GM20000 (cell line): ENCODE results near the gene AMBP.

Experiments
- DNase-seq: peaks from one replicate; pipeline ENCODE4 v3.0.0; 2012; ENCODE audit warnings: low spot score
- CTCF ChIP-seq: IDR thresholded peaks from 2 replicates; pipeline ENCODE4 v1.5.1; 2012; ENCODE audit warnings: mild to moderate bottlenecking, control low read depth; ENCODE audit errors: extremely low read depth, missing control alignments

The AMBP gene

DNA sequence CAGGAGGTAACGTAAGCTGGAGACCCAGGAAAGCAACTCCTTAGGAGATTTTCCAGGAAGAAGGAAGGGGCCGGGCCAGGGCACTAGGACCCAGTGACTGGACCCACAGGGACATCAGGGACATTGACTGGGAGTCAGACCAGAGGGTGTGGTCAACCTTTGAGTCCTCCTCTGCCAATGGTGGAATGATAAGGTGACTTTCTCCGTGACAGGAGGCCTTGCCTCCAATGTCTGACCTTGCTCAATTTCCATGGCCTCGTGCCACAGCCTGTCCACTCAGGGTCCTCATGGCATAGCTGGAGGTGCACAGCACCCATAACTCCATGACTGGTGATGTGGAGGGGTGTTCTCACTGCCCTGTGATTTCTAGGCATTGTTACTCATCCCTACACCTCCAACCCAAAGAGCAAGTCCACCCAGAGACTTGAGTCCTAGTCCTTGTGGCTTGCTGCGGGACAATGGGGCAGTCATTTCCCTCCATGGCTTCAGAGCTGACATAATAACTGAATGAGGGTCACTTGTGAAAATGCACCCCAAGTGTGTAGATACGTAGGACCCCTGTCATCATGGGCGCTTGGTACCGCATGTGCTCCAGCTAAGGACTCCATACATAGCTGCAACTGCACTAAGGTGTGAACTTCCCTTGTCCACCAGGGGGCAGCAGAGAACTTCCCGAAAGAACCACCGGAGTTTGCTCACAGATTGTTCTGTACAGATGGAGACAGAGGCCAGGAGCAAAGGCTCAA is 4.1 kb upstream of the AMBP start:
- DNase-seq = peak; percentile 89
- peak; percentile 95 for TF ChIP-seq CTCF

- DNase-seq = no peak
- TF ChIP-seq CTCF = no peak
Observed at GRCh38 chr9:114081441-114082016, 3.4 kb upstream of the AMBP start.

GRCh38 chr9:114080773-114081440 is 2.8 kb upstream of the AMBP start:
- DNase-seq = no peak
- no peak for TF ChIP-seq CTCF

DNA sequence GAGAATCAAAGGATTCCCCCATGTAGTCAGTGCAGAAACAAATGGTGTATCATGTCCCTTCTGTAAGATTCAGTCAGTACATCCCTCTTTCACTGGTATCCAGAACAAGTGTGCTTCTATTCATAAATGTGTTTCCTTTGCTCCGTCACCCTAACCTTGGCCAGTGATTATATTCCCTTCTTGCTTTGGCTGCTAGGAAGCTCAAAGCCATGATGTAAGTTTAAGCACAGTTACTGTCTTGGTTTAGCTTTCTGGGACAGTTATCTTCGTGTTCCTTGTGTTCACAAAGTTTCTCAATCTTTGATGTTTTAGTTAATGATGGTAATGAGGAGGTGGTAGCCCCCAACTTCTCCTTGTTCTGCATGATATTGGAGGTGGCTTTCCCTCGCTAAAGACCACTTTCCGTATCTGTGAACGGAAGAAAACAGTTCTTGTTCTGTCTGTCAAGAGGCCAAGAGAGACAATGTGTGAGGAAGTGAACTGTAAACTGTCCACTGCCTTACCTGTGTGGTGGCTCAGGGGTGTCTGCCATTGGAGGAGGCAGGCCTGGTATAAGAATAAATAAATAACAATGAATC is 2.2 kb upstream of the AMBP start:
- DNase-seq = no peak
- TF ChIP-seq CTCF = no peak

DNA sequence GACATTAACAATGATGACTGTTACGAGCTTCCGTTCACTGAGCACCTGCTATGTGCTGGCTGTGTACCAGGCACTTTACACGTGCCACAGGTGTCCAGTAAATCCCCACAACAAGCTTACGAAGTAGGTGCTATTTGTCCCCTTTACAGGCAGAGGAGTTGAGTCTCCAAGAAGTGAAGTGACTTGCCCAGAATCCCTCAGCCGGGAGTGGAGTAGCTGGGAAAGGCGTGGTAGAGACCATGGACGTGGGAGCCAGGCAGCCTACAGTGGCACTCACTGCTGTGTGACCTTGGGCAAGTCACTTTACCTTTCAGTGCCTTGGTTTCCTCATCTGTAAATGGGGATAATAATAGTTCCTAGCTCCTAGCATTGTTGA is 669 bp upstream of the AMBP start:
- DNase-seq = no peak
- no peak for TF ChIP-seq CTCF

DNA sequence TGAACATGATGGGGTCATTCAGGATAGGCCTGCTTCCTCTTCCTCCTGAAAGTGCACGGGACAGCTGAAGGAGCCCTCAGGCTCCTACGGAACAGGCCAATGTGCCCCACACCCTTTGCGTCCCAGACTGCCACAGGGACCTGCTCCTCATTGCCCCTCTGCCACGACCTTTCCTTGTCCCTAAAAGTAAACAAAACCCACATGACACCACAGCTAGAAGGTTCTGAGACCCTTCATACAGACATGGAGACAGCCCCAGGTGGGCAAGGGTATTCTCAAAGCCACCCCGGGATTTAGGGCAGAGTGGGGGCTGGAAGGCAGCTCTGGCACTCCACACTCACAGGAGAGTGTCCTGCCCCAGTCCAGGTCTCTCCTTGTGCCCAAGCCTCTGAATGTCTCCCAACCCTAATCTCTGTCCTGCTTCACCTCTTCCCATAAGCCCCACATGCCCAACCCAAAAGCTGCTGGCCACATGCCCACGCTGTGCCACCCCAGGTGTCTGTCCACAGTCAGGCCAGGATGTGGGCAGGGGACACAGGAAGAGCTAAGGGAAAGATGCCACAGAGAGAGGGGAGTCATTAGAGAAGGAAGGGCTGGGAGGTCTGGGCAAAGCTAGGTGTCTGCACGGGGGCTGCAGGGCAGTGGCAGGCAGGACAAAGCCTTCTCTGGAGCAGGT is 800 bp downstream of the AMBP start:
- no peak for TF ChIP-seq CTCF
- DNase-seq = no peak
